HCEC 1CT (cell line): ENCODE results near the gene S1PR1.

Source experiments
- DNase-seq: peaks from one replicate; pipeline ENCODE4 v3.0.0-alpha.2; 2017

S1PR1 gene

DNA sequence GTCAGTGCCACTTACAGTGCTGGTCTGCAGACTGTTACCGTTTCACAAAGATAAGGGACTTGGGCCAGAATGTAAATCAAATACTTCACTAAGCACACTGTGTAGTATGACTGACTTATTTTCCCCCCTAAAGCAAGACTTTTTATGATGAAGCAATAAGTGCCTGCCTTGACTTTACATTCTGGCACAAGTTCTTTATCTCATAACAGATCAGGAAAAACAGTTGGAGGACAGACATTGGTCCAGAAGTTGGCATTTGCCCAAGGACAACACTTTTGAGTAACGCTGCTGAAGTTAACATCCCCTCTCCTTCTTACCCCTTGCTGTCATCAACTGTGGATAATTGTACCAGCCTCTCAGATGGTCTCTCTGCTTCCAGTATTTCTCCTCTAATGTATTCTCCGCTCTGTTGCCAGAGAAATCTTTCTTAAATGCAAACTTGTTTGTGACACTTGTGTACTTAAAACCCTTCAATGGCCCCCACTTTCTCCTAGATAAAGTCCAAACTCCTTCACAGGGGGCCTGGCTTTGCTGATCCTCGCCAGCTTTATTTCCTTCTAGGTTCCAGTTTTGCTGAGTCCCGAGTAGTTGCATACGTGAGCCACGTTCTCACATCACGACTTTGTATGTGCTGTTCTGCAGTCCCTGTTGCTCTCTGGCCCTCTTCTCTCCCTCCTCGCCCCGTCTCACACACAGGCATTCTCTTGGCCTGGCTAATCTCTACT is 45.7 kb downstream of the S1PR1 start:
- DNase-seq = no peak

DNA sequence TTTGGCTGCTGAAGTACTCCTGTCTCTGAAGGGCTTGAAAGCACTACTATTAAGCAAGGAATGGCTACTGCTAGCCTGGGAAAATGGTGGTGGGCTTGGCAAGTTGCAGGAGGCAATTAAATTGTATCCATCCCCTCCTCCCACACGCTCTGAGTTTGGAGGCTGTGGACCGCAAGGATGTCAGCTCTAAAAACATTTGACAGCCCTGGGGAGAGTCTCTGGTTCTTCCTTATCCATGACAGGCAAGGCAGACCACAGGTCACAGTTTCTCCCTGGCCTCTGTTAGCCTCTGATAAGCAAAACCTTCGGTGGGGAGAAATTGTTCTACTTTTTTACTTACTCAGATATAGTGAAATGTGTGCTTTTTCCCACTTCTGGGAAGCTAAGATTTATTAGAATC is 46.6 kb downstream of the S1PR1 start:
- DNase-seq = no peak

GRCh38 chr1:101284021-101284420 is 47.2 kb downstream of the S1PR1 start:
- DNase-seq = no peak

DNA sequence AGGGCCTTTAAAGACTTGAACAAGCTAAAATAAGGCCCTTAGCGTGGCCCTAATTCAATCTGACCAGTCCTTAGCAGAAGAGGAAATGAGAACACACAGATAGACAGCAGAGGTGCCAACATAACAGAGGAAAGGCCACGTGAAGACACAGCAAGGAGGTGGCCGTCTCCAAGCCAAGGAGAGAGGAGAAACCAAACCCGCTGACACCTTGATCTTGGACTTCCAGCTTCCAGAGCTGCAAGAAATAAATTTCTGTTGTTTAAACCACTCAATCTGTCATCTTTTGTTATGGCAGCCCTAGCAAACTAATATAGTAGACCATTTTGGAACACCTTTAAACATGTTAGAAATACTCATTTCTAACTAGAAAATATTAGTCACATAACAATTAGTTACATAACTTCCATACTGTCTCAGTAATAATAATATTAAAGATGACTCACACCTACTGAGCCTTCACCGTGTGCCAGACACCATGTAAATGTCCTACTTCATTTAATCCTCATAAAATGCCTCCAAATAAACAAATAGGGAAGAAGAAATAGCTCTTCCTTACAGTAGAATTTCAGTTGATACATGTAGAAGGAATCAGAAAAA is 47.9 kb downstream of the S1PR1 start:
- DNase-seq = no peak

DNA sequence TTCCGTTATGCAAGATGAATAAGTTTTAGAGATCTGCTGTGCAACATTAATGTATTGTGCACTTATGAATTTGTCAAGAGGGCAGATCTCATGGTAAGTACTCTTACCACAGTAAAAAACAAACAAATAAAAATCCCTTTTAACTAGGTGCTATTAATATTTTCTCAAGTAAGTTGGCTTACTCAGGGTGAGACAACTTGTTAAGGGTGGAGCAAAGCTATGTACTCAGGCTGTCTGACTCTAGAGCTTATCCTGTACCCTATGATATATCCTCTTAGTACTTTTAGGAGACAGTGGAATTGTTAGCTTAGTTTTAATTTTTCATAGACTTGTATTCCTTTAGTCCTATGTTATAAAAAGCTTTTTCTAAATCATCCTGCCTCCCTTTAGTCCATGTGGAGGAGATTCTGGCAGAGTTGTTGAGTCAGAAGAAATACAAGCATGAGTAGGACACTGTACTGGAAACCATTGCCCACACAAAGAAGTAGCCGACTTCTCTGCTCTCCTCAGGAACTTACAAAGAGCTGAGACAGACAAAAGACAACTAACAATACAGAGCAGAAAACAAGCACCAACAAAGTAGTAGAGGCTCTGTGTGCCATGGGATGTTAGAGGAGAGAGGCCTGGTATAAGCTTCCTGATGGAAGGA is 49.2 kb downstream of the S1PR1 start:
- DNase-seq = no peak

GRCh38 chr1:101288491-101288944 is 51.7 kb downstream of the S1PR1 start:
- peak; percentile 89 for DNase-seq

GRCh38 chr1:101290119-101290921 is 53.5 kb downstream of the S1PR1 start:
- no peak for DNase-seq
